OCI-LY7 (cell line): ENCODE results near the gene ZC3H14. TPM values are rescaled to one million over a fixed set of nuclear protein-coding genes. Genes with fewer than 3 reads are reported as not detected.

Experiments used
- BruUV-seq: library from RNA; stranded (reverse); fragments of 400-500 nt; replicated peaks from 2 replicates; lab custom pipeline; 2021; lab: Mats Ljungman, UMichigan
- CTCF ChIA-PET: fragments of 300-600 bp; sonication (Branson Sonifier 250); formaldehyde crosslinking; loops from one replicate; lab custom pipeline; 2022; ENCODE audit warnings: antibody characterized with exemption; ENCODE audit not compliant: unreplicated experiment; lab: Charles Lee
- POLR2A ChIA-PET: fragments of 300-600 bp; sonication (Branson Sonifier 250); formaldehyde crosslinking; loops from one replicate; lab custom pipeline; 2022; ENCODE audit warnings: antibody characterized with exemption; lab: Charles Lee
- DNase-seq: peaks from one replicate; pipeline ENCODE4 v3.0.0-alpha.2; 2015; ENCODE audit warnings: low spot score
- H2AFZ ChIP-seq: fragments of 200-600 bp; sonication (generic), shearing (Covaris generic); 2 replicates; pipeline ENCODE4 v1.6.1; 2014; ENCODE audit warnings: mild to moderate bottlenecking, antibody characterized with exemption, low read length, moderate library complexity
- H3K27ac ChIP-seq: fragments of 200-600 bp; sonication (generic); 2 replicates; pipeline ENCODE4 v1.5.1; 2014; ENCODE audit warnings: mixed run types, low read depth, mild to moderate bottlenecking, moderate library complexity, low read length, inconsistent platforms; ENCODE audit not compliant: poor library complexity, severe bottlenecking
- H3K36me3 ChIP-seq: fragments of 200-600 bp; sonication (generic); 2 replicates; pipeline ENCODE4 v1.6.1; 2014; ENCODE audit warnings: mild to moderate bottlenecking, antibody characterized with exemption, low read length, moderate library complexity, mixed read lengths; ENCODE audit not compliant: insufficient read depth
- H3K4me1 ChIP-seq: fragments of 200-600 bp; sonication (generic); 2 replicates; pipeline ENCODE4 v1.5.1; 2014; ENCODE audit warnings: mild to moderate bottlenecking, low read length; ENCODE audit not compliant: insufficient read depth, poor library complexity, severe bottlenecking
- H3K4me2 ChIP-seq: fragments of 200-600 bp; sonication (generic); 2 replicates; pipeline ENCODE4 v1.6.1; 2014; ENCODE audit warnings: mild to moderate bottlenecking, low read length
- H3K4me3 ChIP-seq: fragments of 200-600 bp; sonication (generic); 2 replicates; pipeline ENCODE4 v1.5.1; 2014; ENCODE audit warnings: mild to moderate bottlenecking, low read depth, low read length; ENCODE audit not compliant: poor library complexity, severe bottlenecking
- H3K79me2 ChIP-seq: fragments of 200-600 bp; sonication (generic); 2 replicates; pipeline ENCODE4 v1.6.1; 2016; ENCODE audit warnings: low read depth, mild to moderate bottlenecking, low read length, moderate library complexity, mixed read lengths; ENCODE audit not compliant: insufficient read depth
- H3K9me2 ChIP-seq: fragments of 200-600 bp; sonication (generic); 2 replicates; pipeline ENCODE4 v1.6.1; 2016; ENCODE audit warnings: mild to moderate bottlenecking, low read length, mixed read lengths; ENCODE audit not compliant: insufficient read depth
- H3K9me3 ChIP-seq: fragments of 200-600 bp; sonication (generic); 2 replicates; pipeline ENCODE4 v1.6.1; 2014; ENCODE audit warnings: mild to moderate bottlenecking, mixed run types, low read length, mixed read lengths
- H4K20me1 ChIP-seq: fragments of 200-600 bp; sonication (generic); 2 replicates; pipeline ENCODE4 v1.6.1; 2014; ENCODE audit warnings: mild to moderate bottlenecking, antibody characterized with exemption, low read length, moderate library complexity, mixed read lengths; ENCODE audit not compliant: insufficient read depth
- EZH2phosphoT487 ChIP-seq: fragments of 200-600 bp; sonication (generic); IDR thresholded peaks from 2 replicates; pipeline ENCODE4 v1.6.1; 2018; ENCODE audit warnings: low read depth, borderline replicate concordance, mild to moderate bottlenecking, mixed run types, antibody characterized with exemption, low read length, moderate library complexity, mixed read lengths
- intact Hi-C: fragments of 100-400 bp; cut with micrococcal nuclease; formaldehyde crosslinking; loops from one replicate; pipeline ENCODE4 v1.10.0; 2022; ENCODE audit not compliant: unreplicated experiment
- total RNA-seq, 2 experiments: library from RNA; depleted of rRNA in 1 of 2; stranded (reverse); fragments of >200 nt in 1 of 2; shearing (Covaris generic) in 1 of 2; gene quantifications; 2 replicates each; pipeline ENCODE4 v1.2.3, GENCODE V29; 2014 to 2022
- TF ChIP-seq, protein P1 (sequence below): fragments of 200-600 bp; sonication (generic); conservative IDR thresholded peaks from 2 replicates; pipeline ENCODE4 v1.5.1; 2014; ENCODE audit warnings: mild to moderate bottlenecking, antibody characterized with exemption, low read length, moderate library complexity, mixed read lengths

ZC3H14 gene
- total RNA-seq, 2 experiments from 2014 or later, result 36.6 to 53.5 TPM

DNA sequence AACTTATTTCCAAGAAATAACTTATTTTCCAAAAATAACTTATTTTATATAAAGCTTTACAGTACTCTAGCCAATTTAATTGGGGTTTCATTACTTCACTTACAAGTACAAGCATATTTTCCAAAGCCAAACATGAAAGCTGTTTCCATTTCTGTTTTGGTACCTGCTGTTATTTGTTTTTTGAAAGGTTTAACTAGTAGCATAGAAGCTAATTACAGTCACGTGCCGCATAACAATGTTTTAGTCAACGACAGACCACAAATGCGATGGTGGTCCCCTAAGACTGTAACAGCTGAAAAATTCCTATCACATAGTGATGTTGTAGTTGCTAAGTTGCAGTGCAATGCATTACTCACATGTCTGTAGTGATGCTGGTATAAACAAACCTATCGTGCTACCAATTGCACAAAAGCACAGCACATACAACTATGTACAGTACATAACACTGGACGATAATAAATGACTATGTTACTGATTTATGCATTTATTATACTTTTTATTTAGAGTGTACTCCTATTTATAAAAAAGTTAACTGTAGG is 29.7 kb upstream of the ZC3H14 start:
- POLR2A ChIA-PET, result no interaction called here
- no peak for TF ChIP-seq EZH2phosphoT487
- TF ChIP-seq, protein P1, sequence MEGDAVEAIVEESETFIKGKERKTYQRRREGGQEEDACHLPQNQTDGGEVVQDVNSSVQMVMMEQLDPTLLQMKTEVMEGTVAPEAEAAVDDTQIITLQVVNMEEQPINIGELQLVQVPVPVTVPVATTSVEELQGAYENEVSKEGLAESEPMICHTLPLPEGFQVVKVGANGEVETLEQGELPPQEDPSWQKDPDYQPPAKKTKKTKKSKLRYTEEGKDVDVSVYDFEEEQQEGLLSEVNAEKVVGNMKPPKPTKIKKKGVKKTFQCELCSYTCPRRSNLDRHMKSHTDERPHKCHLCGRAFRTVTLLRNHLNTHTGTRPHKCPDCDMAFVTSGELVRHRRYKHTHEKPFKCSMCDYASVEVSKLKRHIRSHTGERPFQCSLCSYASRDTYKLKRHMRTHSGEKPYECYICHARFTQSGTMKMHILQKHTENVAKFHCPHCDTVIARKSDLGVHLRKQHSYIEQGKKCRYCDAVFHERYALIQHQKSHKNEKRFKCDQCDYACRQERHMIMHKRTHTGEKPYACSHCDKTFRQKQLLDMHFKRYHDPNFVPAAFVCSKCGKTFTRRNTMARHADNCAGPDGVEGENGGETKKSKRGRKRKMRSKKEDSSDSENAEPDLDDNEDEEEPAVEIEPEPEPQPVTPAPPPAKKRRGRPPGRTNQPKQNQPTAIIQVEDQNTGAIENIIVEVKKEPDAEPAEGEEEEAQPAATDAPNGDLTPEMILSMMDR, result no peak

DNA sequence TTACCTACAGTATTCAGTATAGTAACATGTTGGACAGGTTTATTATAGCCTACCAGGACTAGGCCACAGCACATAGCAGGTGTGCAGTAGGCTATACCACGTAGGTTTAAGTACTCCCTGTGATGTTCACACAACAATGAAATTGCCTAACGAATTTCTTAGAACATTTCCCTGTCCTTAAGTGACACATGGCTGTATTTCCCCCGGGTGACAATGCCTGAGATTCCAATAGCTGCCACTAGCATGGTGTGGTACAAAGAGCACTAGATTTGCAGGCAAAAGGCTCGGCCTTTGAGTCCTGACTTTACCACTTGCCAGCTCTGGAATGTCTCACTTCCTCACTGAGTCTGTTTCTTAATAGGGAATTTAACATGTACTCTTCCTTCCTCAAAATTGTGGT is 27.7 kb upstream of the ZC3H14 start:
- Histone ChIP-seq H3K9me2 (no peaks in the 10 kb centered on the region), H2AFZ (no peak overlapping the region), H3K4me1 (no peaks in the 10 kb centered on the region), H3K9me3 (no peaks in the 10 kb centered on the region), H4K20me1 (no peaks in the 10 kb centered on the region), H3K79me2 (no peaks in the 10 kb centered on the region), H3K4me2 (no peak overlapping the region), H3K27ac (no peak overlapping the region), H3K36me3 (no peaks in the 10 kb centered on the region), H3K4me3 (no peak overlapping the region)
- no peak for DNase-seq
- intact Hi-C loops, result no loop called here
- TF ChIP-seq, protein P1, result no peak
- no peak for TF ChIP-seq EZH2phosphoT487
- ChIA-PET CTCF (no interaction called here), POLR2A (no interaction called here)
- BruUV-seq, result no TSS peak

More for the DNA sequence above, 29.7 kb upstream of the ZC3H14 start:
- no peaks in the 10 kb centered on the region for H3K36me3 ChIP-seq
- no peak overlapping the region for H3K4me2 ChIP-seq
- no peaks in the 10 kb centered on the region for H3K9me2 ChIP-seq
- no peaks in the 10 kb centered on the region for H3K9me3 ChIP-seq
- no TSS peak for BruUV-seq
- H3K79me2 ChIP-seq, result no peaks in the 10 kb centered on the region
- H3K4me1 ChIP-seq, result no peaks in the 10 kb centered on the region
- H2AFZ ChIP-seq, result no peak overlapping the region
- H3K27ac ChIP-seq, result no peak overlapping the region
- H3K4me3 ChIP-seq, result no peak overlapping the region
- DNase-seq, result no peak
- no peaks in the 10 kb centered on the region for H4K20me1 ChIP-seq
- CTCF ChIA-PET, result no interaction called here
- intact Hi-C loops, result no loop called here

DNA sequence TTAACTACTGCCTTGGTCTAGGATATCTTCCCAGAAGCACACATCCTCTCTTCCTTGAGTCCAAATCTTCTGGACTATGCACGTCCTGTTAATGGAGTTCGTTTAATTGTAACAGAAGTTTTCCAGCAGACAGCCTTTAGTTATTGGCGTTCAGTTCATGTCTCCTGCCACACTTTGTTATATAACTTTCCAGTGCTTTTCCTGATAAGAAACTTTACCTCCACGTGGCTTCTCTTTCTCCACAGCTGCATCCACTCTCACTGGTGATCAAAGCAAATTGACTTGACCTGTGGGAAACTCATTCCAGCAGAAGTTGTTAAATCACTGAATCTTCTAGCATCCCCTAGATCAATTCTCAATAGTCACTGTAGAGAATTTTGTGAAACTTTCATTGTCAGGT is 27.0 kb upstream of the ZC3H14 start:
- H4K20me1 ChIP-seq, result no peaks in the 10 kb centered on the region
- no peak overlapping the region for H3K27ac ChIP-seq
- no peak overlapping the region for H3K4me3 ChIP-seq
- intact Hi-C loops, result no loop called here
- no peaks in the 10 kb centered on the region for H3K79me2 ChIP-seq
- CTCF ChIA-PET, result no interaction called here
- no peaks in the 10 kb centered on the region for H3K36me3 ChIP-seq
- BruUV-seq, result no TSS peak
- no peak overlapping the region for H3K4me2 ChIP-seq
- H3K9me3 ChIP-seq, result no peaks in the 10 kb centered on the region
- H3K4me1 ChIP-seq, result no peaks in the 10 kb centered on the region
- no peaks in the 10 kb centered on the region for H3K9me2 ChIP-seq
- DNase-seq, result no peak
- H2AFZ ChIP-seq, result no peak overlapping the region
- POLR2A ChIA-PET, result no interaction called here
- TF ChIP-seq EZH2phosphoT487, result no peak
- TF ChIP-seq, protein P1, result no peak
